K562 (cell line): ENCODE results near the gene RNASE13. TPM values are rescaled to one million over a fixed set of nuclear protein-coding genes. Genes with fewer than 3 reads are reported as not detected.

ENCODE experiments used
- ATAC-seq: fragments of 200-7000 bp; cut with Tn5 transposase; 3 replicates; pipeline ENCODE4 v1.9.1; 2020; ENCODE audit warnings: moderate library complexity
- BruUV-seq: library from RNA; stranded (reverse); fragments of 400-500 nt; replicated peaks from 2 replicates; lab custom pipeline; 2021; lab: Mats Ljungman, UMichigan
- CTCF ChIA-PET: fragments of 300-600 bp; formaldehyde crosslinking; extraction: SDS; loops from one replicate; lab custom pipeline; 2021; ENCODE audit warnings: low intra/inter-chr PET ratio; lab: Yijun Ruan, JAX
- POLR2A ChIA-PET: fragments of 300-600, 350-650 bp; sonication (Branson Sonifier 250); formaldehyde crosslinking; extraction: SDS; loops from one replicate; lab custom pipeline; 2021; ENCODE audit warnings: antibody characterized with exemption, inconsistent platforms; lab: Yijun Ruan, JAX
- DNase-seq, 4 experiments: peaks; one replicate each; pipeline versions ENCODE4 v3.0.0 to v3.0.0-alpha.2; 2011 to 2018; ENCODE audit warnings: low spot score in 3 of 4, mixed read lengths in 3 of 4; ENCODE audit errors: extremely low read depth in 1 of 4
- FAIRE-seq: peaks from 2 replicates; lab custom pipeline; 2011; peaks lifted over from hg19 to GRCh38; lab: Jason Lieb, UNC
- H2AFZ ChIP-seq: 2 replicates; pipeline ENCODE4 v1.6.0; 2011; ENCODE audit warnings: low read depth, low read length, control low read depth, inconsistent platforms
- H3K27ac ChIP-seq: fragments of 200-600 bp; 3 replicates; pipeline ENCODE4 v1.8.0; 2011; ENCODE audit warnings: low read depth, mild to moderate bottlenecking, control low read depth, inconsistent platforms, low read length, moderate library complexity, mixed read lengths; ENCODE audit errors: extremely low read depth
- H3K27me3 ChIP-seq, 2 experiments: fragments of 300-600 bp in 1 of 2; 2 replicates in 1 of 2; 3 replicates in 1 of 2; pipeline versions ENCODE4 v1.6.0 to v1.8.0; 2011; ENCODE audit warnings: inconsistent platforms in 2 of 2, low read length in 2 of 2, mild to moderate bottlenecking in 1 of 2, mixed read lengths in 1 of 2, moderate library complexity in 1 of 2; ENCODE audit not compliant: control insufficient read depth in 2 of 2, insufficient read depth in 2 of 2
- H3K36me3 ChIP-seq: fragments of 300-600 bp; 3 replicates; pipeline ENCODE4 v1.8.0; 2011; ENCODE audit warnings: mild to moderate bottlenecking, low read length, inconsistent platforms; ENCODE audit not compliant: control insufficient read depth, insufficient read depth
- H3K4me1 ChIP-seq, 2 experiments: fragments of 200-600 bp in 1 of 2; replicated peaks in 1 of 2; 2 replicates in 1 of 2; 3 replicates in 1 of 2; pipeline versions ENCODE4 v1.5.1 to v1.8.0; 2011; ENCODE audit warnings: inconsistent platforms in 2 of 2, low read length in 2 of 2, mild to moderate bottlenecking in 1 of 2, mixed read lengths in 1 of 2, moderate library complexity in 1 of 2; ENCODE audit not compliant: control insufficient read depth in 2 of 2, insufficient read depth in 2 of 2
- H3K4me2 ChIP-seq: 2 replicates; pipeline ENCODE4 v1.6.1; 2011; ENCODE audit warnings: low read length, control low read depth, inconsistent platforms, mixed read lengths; ENCODE audit not compliant: insufficient read depth
- H3K4me3 ChIP-seq: fragments of 200-600 bp; sonication (generic), shearing (Covaris generic); 2 replicates; pipeline ENCODE4 v1.5.1; 2016; ENCODE audit warnings: control low read depth, inconsistent platforms
- H3K79me2 ChIP-seq: fragments of 200-600 bp; 3 replicates; pipeline ENCODE4 v1.8.0; 2011; ENCODE audit warnings: low read length, inconsistent platforms; ENCODE audit not compliant: control insufficient read depth, insufficient read depth
- H3K9ac ChIP-seq, 2 experiments: 2 replicates each; pipeline versions ENCODE4 v1.6.0 to v1.6.1; 2011; ENCODE audit warnings: low read depth in 2 of 2, low read length in 2 of 2, control low read depth in 1 of 2, inconsistent platforms in 1 of 2, mild to moderate bottlenecking in 1 of 2, mixed read lengths in 1 of 2; ENCODE audit not compliant: insufficient read depth in 1 of 2
- H3K9me1 ChIP-seq: one replicate; pipeline ENCODE4 v1.6.0; 2011; ENCODE audit warnings: inconsistent platforms, mild to moderate bottlenecking, low read length, moderate library complexity; ENCODE audit not compliant: control insufficient read depth, insufficient read depth
- H3K9me3 ChIP-seq: replicated peaks from 2 replicates; pipeline ENCODE4 v1.5.1; 2011; ENCODE audit warnings: low read depth, low read length, inconsistent platforms; ENCODE audit not compliant: control insufficient read depth, insufficient read depth
- H4K20me1 ChIP-seq: replicated peaks from 2 replicates; pipeline ENCODE4 v1.6.1; 2011; ENCODE audit warnings: low read length, inconsistent platforms, mixed read lengths; ENCODE audit not compliant: control insufficient read depth, insufficient read depth
- CEBPB ChIP-seq: fragments of 450-650 bp; IDR thresholded peaks from 2 replicates; pipeline ENCODE4 v1.6.1; 2016; ENCODE audit warnings: missing genetic modification characterization, missing compliant biosample characterization
- HDAC3 ChIP-seq: fragments of 450-650 bp; IDR thresholded peaks from 2 replicates; pipeline ENCODE4 v1.6.1; 2018; ENCODE audit warnings: borderline replicate concordance, mild to moderate bottlenecking, moderate library complexity; ENCODE audit not compliant: partially characterized antibody
- NBN ChIP-seq: fragments of 450-650 bp; IDR thresholded peaks from 2 replicates; pipeline ENCODE4 v1.6.1; 2016; ENCODE audit warnings: low read depth, mild to moderate bottlenecking
- NFXL1 ChIP-seq: fragments of 450-650 bp; formaldehyde crosslinking; IDR thresholded peaks from 2 replicates; pipeline ENCODE4 v1.4.0; 2021; ENCODE audit warnings: mild to moderate bottlenecking
- ZNF445 ChIP-seq: fragments of 250-450 bp; sonication (Bioruptor Pico); IDR thresholded peaks from 2 replicates; pipeline ENCODE4 v1.4.0; 2020; ENCODE audit warnings: low read depth, mild to moderate bottlenecking, moderate library complexity
- ZNF639 ChIP-seq, 2 experiments: fragments of 200-800 bp in 1 of 2; sonication (Bioruptor generic) in 1 of 2; sonication (generic) in 1 of 2; formaldehyde crosslinking in 1 of 2; IDR thresholded peaks in 1 of 2; conservative IDR thresholded peaks in 1 of 2; 2 replicates each; pipeline versions ENCODE4 v1.5.0 to v1.6.1; 2016 to 2020; ENCODE audit warnings: missing compliant biosample characterization in 1 of 2, missing genetic modification characterization in 1 of 2, missing genetic modification reagents in 1 of 2
- WGBS: fragments of 100-300 bp; shearing (Covaris generic); methylation state at CpG from one replicate; pipeline ENCODE4 v1.1.6; 2016; ENCODE audit warnings: low coverage, mixed read lengths; ENCODE audit not compliant: insufficient coverage; ENCODE audit errors: missing lambda C conversion rate; 5-methylcytosine and 5-hydroxymethylcytosine counted together
- in situ Hi-C: fragments of 300-500 bp; cut with MboI; formaldehyde crosslinking; loops from 4 replicates; pipeline ENCODE4 v1.15.0; 2018; ENCODE audit warnings: inconsistent platforms, mixed read lengths
- intact Hi-C: fragments of 100-400 bp; cut with micrococcal nuclease; formaldehyde crosslinking; loops from 2 replicates; pipeline ENCODE4 v1.14.2; 2022
- polyA plus RNA-seq, 8 experiments: library from polyadenylated mRNA; depleted of rRNA in 4 of 8; stranded (reverse) in 5 of 8; unstranded in 3 of 8; fragments of >200 nt; fragmentation: Nextera tagmentation in 2 of 8; fragmentation: Illumina TruSeq in 1 of 8; extraction: Ambion mirVana in 2 of 8; extraction: Trizol in 1 of 8; gene quantifications; 2 replicates each; pipeline versions ENCODE4 v1.2.1 to v1.2.3, GENCODE V29; 2011 to 2014; ENCODE audit warnings: inconsistent platforms in 1 of 8, missing spikeins in 1 of 8
- total RNA-seq, 7 experiments: library from RNA; depleted of rRNA in 6 of 7; stranded (reverse); fragments of >200 nt in 6 of 7; fragmentation: Illumina TruSeq in 2 of 7; extraction: Trizol in 2 of 7; gene quantifications; 2 replicates each; pipeline versions ENCODE4 v1.2.1 to v1.2.3, GENCODE V29; 2011 to 2021; ENCODE audit warnings: low replicate concordance in 1 of 7
- TF ChIP-seq, protein P1 (sequence below), 2 experiments: fragments of 450-650 bp in 1 of 2; sonication (generic) in 1 of 2; formaldehyde crosslinking; conservative IDR thresholded peaks; 2 replicates each; pipeline versions ENCODE4 v1.4.0 to v1.8.1; 2020 to 2022; ENCODE audit warnings: mild to moderate bottlenecking in 1 of 2, missing genetic modification reagents in 1 of 2

Gene RNASE13
- total and polyA plus RNA-seq, 9 of the 15 experiments (the other 6 are each of a cell fraction or from before 2014, with no cell fraction given): not detected

GRCh38 chr14:21033133-21033698 lies 1.4 kb downstream of the RNASE13 start:
- no peak for DNase-seq
- H3K27me3 ChIP-seq: no peaks in the 10 kb centered on the region
- no peak for FAIRE-seq
- CTCF ChIA-PET: no interaction called here
- intact Hi-C loops (no loop called here), in situ Hi-C loops (no loop called here)
- POLR2A ChIA-PET: interaction anchor here (0.7 kb wide), 2 partner anchors 10 to 1009 kb away, joined by 3 read pairs; no protein-coding TSS in a partner anchor
- no peak overlapping the region; a peak in 1 of 4 replicates for H3K9ac ChIP-seq
- TF ChIP-seq NFXL1 (no peak), NBN (no peak), HDAC3 (no peak), ZNF445 (no peak), ZNF639 (CRISPR knock-in tag; conservative IDR thresholded peaks at IDR 0.05 in 1 of 2, IDR thresholded peaks at IDR 0.05 in 1 of 2) (no peak), CEBPB (tag) (no peak)
- TF ChIP-seq, protein P1, sequence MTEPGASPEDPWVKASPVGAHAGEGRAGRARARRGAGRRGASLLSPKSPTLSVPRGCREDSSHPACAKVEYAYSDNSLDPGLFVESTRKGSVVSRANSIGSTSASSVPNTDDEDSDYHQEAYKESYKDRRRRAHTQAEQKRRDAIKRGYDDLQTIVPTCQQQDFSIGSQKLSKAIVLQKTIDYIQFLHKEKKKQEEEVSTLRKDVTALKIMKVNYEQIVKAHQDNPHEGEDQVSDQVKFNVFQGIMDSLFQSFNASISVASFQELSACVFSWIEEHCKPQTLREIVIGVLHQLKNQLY (CRISPR knock-in tag; conservative IDR thresholded peaks at IDR 0.05): no peak
- no peak overlapping the region for H3K27ac ChIP-seq
- ATAC-seq: no peak
- no peaks in the 10 kb centered on the region for H3K79me2 ChIP-seq
- no peaks in the 10 kb centered on the region for H3K9me1 ChIP-seq
- no peaks in the 10 kb centered on the region for H3K36me3 ChIP-seq
- no peaks in the 10 kb centered on the region for H3K9me3 ChIP-seq
- 57% methylated on average over 3 of the region's 4 CpGs for WGBS
- BruUV-seq: no TSS peak
- no peaks in the 10 kb centered on the region for H4K20me1 ChIP-seq
- H3K4me2 ChIP-seq: no peak overlapping the region
- no peak overlapping the region for H2AFZ ChIP-seq
- peaks cover 0 to 7% of the 10 kb centered on the region in 2 experiments; a peak in 3 of 5 replicates for H3K4me1 ChIP-seq
- no peak overlapping the region for H3K4me3 ChIP-seq
